Liver (tissue), 9 donors: Measurements from ENCODE around the gene EFHD2. TPM values are rescaled to one million over a fixed set of nuclear protein-coding genes. Genes with fewer than 3 reads are reported as not detected.

ENCODE experiments used
- DNase-seq: peaks from one replicate; pipeline ENCODE4 v3.0.0-alpha.2; 2017; ENCODE audit warnings: low spot score
- H3K27ac ChIP-seq, 2 donors: one replicate each; pipeline ENCODE4 v1.7.0; 2013; ENCODE audit warnings: inconsistent platforms in 2 of 2, low read length in 2 of 2, control low read depth in 1 of 2, low read depth in 1 of 2, mild to moderate bottlenecking in 1 of 2
- H3K27me3 ChIP-seq, 4 donors: one replicate each; pipeline versions ENCODE4 v1.6.1 to v1.7.0; 2013; ENCODE audit warnings: low read length in 3 of 4, inconsistent platforms in 1 of 4, mild to moderate bottlenecking in 1 of 4, moderate library complexity in 1 of 4; ENCODE audit not compliant: control insufficient read depth in 4 of 4, insufficient read depth in 4 of 4
- H3K36me3 ChIP-seq, 4 donors: one replicate each; pipeline versions ENCODE4 v1.6.1 to v1.7.0; 2013; ENCODE audit warnings: low read length in 3 of 4, mild to moderate bottlenecking in 3 of 4, low read depth in 1 of 4, moderate library complexity in 1 of 4; ENCODE audit not compliant: control insufficient read depth in 4 of 4, insufficient read depth in 3 of 4
- H3K4me1 ChIP-seq, 4 donors: one replicate each; pipeline versions ENCODE4 v1.6.1 to v1.7.0; 2013; ENCODE audit warnings: low read length in 3 of 4, mild to moderate bottlenecking in 3 of 4, moderate library complexity in 1 of 4; ENCODE audit not compliant: control insufficient read depth in 4 of 4, insufficient read depth in 4 of 4
- H3K4me3 ChIP-seq, 3 donors: one replicate each; pipeline versions ENCODE4 v1.6.1 to v1.7.0; 2013; ENCODE audit warnings: low read length in 3 of 3, control low read depth in 1 of 3, low read depth in 1 of 3, mild to moderate bottlenecking in 1 of 3
- H3K9ac ChIP-seq, 2 donors: one replicate each; pipeline ENCODE4 v1.7.0; 2013; ENCODE audit warnings: low read length in 2 of 2, mild to moderate bottlenecking in 2 of 2, moderate library complexity in 2 of 2, control low read depth in 1 of 2, low read depth in 1 of 2
- H3K9me3 ChIP-seq, 4 donors: one replicate each; pipeline versions ENCODE4 v1.6.1 to v1.7.0; 2013; ENCODE audit warnings: low read length in 3 of 4; ENCODE audit not compliant: control insufficient read depth in 4 of 4
- EGR1 ChIP-seq, 2 donors: IDR thresholded peaks; 2 replicates each; pipeline ENCODE4 v1.6.1; 2016 to 2018; ENCODE audit warnings: antibody characterized with exemption in 2 of 2, low read depth in 2 of 2
- FOXA1 ChIP-seq: IDR thresholded peaks from 2 replicates; pipeline ENCODE4 v1.6.1; 2016; ENCODE audit warnings: antibody characterized with exemption
- FOXA2 ChIP-seq: IDR thresholded peaks from 2 replicates; pipeline ENCODE4 v1.6.1; 2016; ENCODE audit warnings: antibody characterized with exemption
- GABPA ChIP-seq, 2 donors: IDR thresholded peaks in 1 of 2; conservative IDR thresholded peaks in 1 of 2; 2 replicates each; pipeline ENCODE4 v1.6.1; 2016; ENCODE audit warnings: antibody characterized with exemption in 2 of 2, mild to moderate bottlenecking in 1 of 2, moderate library complexity in 1 of 2
- HNF4A ChIP-seq, 2 donors: conservative IDR thresholded peaks; 2 replicates each; pipeline ENCODE4 v1.6.1; 2016; ENCODE audit warnings: antibody characterized with exemption in 2 of 2, mild to moderate bottlenecking in 2 of 2
- HNF4G ChIP-seq: IDR thresholded peaks from 2 replicates; pipeline ENCODE4 v1.6.1; 2016; ENCODE audit warnings: antibody characterized with exemption
- JUND ChIP-seq, 2 donors: IDR thresholded peaks; 2 replicates each; pipeline ENCODE4 v1.6.1; 2016; ENCODE audit warnings: antibody characterized with exemption in 2 of 2
- NR2F2 ChIP-seq: IDR thresholded peaks from 2 replicates; pipeline ENCODE4 v1.6.1; 2016; ENCODE audit warnings: antibody characterized with exemption
- RAD21 ChIP-seq, 2 donors: IDR thresholded peaks; 2 replicates each; pipeline ENCODE4 v1.6.1; 2016; ENCODE audit warnings: antibody characterized with exemption in 2 of 2, mild to moderate bottlenecking in 2 of 2
- RXRA ChIP-seq, 2 donors: IDR thresholded peaks; 2 replicates each; pipeline ENCODE4 v1.6.1; 2017 to 2018; ENCODE audit warnings: antibody characterized with exemption in 2 of 2, mild to moderate bottlenecking in 1 of 2
- SP1 ChIP-seq: IDR thresholded peaks from 2 replicates; pipeline ENCODE4 v1.6.1; 2018; ENCODE audit warnings: antibody characterized with exemption, mild to moderate bottlenecking
- TAF1 ChIP-seq: conservative IDR thresholded peaks from 2 replicates; pipeline ENCODE4 v1.6.1; 2016; ENCODE audit warnings: antibody characterized with exemption, mild to moderate bottlenecking
- YY1 ChIP-seq: IDR thresholded peaks from 2 replicates; pipeline ENCODE4 v1.6.1; 2016; ENCODE audit warnings: antibody characterized with exemption, mild to moderate bottlenecking
- WGBS: extraction: QIAGEN DNeasy Blood & Tissue Kit; methylation state at CpG from one replicate; pipeline ENCODE4 v1.1.7; 2013; 5-methylcytosine and 5-hydroxymethylcytosine counted together
- polyA plus RNA-seq, 2 donors: library from polyadenylated mRNA; stranded (reverse) in 1 of 2; unstranded in 1 of 2; fragments of 200-250 nt in 1 of 2; fragments of >200 nt in 1 of 2; fragmentation: Nextera tagmentation in 1 of 2; extraction: Ambion mirVana in 1 of 2; gene quantifications; one replicate each; pipeline versions ENCODE4 v1.2.1 to v1.2.3, GENCODE V29; 2013 to 2015
- total RNA-seq, 2 donors: library from RNA; depleted of rRNA; stranded (reverse); fragments of >200 nt; gene quantifications; one replicate each; pipeline ENCODE4 v1.2.3, GENCODE V29; 2014
- TF ChIP-seq, protein P1 (sequence below): IDR thresholded peaks from 2 replicates; pipeline ENCODE4 v1.6.1; 2016; ENCODE audit warnings: antibody characterized with exemption, mild to moderate bottlenecking
- TF ChIP-seq, protein P2 (sequence below): IDR thresholded peaks from 2 replicates; pipeline ENCODE4 v1.6.1; 2016; ENCODE audit warnings: antibody characterized with exemption
- TF ChIP-seq, protein P3 (sequence below): IDR thresholded peaks from 2 replicates; pipeline ENCODE4 v1.6.1; 2016; ENCODE audit warnings: antibody characterized with exemption
- TF ChIP-seq, protein P4 (sequence below): fragments of 150-350 bp; IDR thresholded peaks from 2 replicates; pipeline ENCODE4 v1.5.1; 2017; ENCODE audit warnings: improper control_type of control experiment, low read depth, low read length; ENCODE audit not compliant: missing input control
- TF ChIP-seq, protein P5 (sequence below): IDR thresholded peaks from 2 replicates; pipeline ENCODE4 v1.6.1; 2016; ENCODE audit warnings: antibody characterized with exemption
- donor health status: healthy.
- donor health status: healthy.
- donor health status: healthy.
- donor health status: healthy.
- donor health status: healthy.

The EFHD2 gene
- total and polyA plus RNA-seq, 4 donors = 7.4 to 23.0 (median 11.7) TPM

DNA sequence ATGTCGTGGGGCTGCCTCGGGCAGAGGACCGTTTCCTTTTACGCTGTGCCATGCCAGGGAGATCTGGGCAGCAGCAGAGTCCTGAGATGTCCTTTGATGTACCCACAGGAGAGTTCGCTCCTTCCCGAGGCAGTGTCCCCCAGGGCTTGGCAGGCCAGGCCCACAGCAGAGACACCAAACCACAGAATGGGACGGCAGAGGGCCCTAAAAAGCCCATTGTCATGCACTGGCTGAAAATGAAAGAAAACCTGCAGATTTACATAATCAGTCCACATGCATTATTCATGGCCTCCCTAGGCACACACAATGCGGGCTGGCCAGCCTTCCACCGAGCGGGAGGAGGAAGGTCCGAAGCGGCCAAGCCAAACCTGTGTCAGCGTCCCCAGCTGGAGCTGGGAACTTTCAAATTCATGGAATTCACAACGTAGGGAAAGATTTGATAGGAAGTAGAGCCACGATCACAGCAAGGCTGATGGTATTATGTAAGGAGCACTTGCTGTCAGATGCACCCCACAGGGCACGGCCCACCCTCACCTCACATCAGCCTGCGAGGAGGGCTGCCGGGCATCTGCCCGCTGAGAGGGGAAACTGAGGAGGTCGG lies 25.3 kb upstream of the EFHD2 start:
- WGBS = 74% methylated on average over 20 of the region's 20 CpGs
- no peaks in the 10 kb centered on the region for H3K27me3 ChIP-seq
- no peak overlapping the region for H3K9ac ChIP-seq
- no peaks in the 10 kb centered on the region for H3K36me3 ChIP-seq
- H3K27ac ChIP-seq = no peak overlapping the region
- H3K4me3 ChIP-seq = no peak overlapping the region
- H3K4me1 ChIP-seq = peaks cover 0 to 4% (median 0%) of the 10 kb centered on the region in 4 donors
- TF ChIP-seq, protein P1, sequence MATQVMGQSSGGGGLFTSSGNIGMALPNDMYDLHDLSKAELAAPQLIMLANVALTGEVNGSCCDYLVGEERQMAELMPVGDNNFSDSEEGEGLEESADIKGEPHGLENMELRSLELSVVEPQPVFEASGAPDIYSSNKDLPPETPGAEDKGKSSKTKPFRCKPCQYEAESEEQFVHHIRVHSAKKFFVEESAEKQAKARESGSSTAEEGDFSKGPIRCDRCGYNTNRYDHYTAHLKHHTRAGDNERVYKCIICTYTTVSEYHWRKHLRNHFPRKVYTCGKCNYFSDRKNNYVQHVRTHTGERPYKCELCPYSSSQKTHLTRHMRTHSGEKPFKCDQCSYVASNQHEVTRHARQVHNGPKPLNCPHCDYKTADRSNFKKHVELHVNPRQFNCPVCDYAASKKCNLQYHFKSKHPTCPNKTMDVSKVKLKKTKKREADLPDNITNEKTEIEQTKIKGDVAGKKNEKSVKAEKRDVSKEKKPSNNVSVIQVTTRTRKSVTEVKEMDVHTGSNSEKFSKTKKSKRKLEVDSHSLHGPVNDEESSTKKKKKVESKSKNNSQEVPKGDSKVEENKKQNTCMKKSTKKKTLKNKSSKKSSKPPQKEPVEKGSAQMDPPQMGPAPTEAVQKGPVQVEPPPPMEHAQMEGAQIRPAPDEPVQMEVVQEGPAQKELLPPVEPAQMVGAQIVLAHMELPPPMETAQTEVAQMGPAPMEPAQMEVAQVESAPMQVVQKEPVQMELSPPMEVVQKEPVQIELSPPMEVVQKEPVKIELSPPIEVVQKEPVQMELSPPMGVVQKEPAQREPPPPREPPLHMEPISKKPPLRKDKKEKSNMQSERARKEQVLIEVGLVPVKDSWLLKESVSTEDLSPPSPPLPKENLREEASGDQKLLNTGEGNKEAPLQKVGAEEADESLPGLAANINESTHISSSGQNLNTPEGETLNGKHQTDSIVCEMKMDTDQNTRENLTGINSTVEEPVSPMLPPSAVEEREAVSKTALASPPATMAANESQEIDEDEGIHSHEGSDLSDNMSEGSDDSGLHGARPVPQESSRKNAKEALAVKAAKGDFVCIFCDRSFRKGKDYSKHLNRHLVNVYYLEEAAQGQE = no peak
- TF ChIP-seq HNF4A (conservative IDR thresholded peaks at IDR 0.05) = no peak
- TF ChIP-seq YY1 = no peak
- TF ChIP-seq FOXA1 = no peak
- TF ChIP-seq FOXA2 = no peak
- TF ChIP-seq, protein P2, sequence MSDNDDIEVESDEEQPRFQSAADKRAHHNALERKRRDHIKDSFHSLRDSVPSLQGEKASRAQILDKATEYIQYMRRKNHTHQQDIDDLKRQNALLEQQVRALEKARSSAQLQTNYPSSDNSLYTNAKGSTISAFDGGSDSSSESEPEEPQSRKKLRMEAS = no peak
- TF ChIP-seq HNF4G = no peak
- TF ChIP-seq, protein P3, sequence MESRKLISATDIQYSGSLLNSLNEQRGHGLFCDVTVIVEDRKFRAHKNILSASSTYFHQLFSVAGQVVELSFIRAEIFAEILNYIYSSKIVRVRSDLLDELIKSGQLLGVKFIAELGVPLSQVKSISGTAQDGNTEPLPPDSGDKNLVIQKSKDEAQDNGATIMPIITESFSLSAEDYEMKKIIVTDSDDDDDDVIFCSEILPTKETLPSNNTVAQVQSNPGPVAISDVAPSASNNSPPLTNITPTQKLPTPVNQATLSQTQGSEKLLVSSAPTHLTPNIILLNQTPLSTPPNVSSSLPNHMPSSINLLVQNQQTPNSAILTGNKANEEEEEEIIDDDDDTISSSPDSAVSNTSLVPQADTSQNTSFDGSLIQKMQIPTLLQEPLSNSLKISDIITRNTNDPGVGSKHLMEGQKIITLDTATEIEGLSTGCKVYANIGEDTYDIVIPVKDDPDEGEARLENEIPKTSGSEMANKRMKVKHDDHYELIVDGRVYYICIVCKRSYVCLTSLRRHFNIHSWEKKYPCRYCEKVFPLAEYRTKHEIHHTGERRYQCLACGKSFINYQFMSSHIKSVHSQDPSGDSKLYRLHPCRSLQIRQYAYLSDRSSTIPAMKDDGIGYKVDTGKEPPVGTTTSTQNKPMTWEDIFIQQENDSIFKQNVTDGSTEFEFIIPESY = no peak
- no peak for TF ChIP-seq NR2F2
- TF ChIP-seq, protein P4, sequence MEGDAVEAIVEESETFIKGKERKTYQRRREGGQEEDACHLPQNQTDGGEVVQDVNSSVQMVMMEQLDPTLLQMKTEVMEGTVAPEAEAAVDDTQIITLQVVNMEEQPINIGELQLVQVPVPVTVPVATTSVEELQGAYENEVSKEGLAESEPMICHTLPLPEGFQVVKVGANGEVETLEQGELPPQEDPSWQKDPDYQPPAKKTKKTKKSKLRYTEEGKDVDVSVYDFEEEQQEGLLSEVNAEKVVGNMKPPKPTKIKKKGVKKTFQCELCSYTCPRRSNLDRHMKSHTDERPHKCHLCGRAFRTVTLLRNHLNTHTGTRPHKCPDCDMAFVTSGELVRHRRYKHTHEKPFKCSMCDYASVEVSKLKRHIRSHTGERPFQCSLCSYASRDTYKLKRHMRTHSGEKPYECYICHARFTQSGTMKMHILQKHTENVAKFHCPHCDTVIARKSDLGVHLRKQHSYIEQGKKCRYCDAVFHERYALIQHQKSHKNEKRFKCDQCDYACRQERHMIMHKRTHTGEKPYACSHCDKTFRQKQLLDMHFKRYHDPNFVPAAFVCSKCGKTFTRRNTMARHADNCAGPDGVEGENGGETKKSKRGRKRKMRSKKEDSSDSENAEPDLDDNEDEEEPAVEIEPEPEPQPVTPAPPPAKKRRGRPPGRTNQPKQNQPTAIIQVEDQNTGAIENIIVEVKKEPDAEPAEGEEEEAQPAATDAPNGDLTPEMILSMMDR = no peak
- no peak for TF ChIP-seq RAD21 (IDR thresholded peaks at IDR 0.05)
- no peak for TF ChIP-seq GABPA (IDR thresholded peaks at IDR 0.05 in 1 of 2, conservative IDR thresholded peaks at IDR 0.05 in 1 of 2)
- TF ChIP-seq, protein P5, sequence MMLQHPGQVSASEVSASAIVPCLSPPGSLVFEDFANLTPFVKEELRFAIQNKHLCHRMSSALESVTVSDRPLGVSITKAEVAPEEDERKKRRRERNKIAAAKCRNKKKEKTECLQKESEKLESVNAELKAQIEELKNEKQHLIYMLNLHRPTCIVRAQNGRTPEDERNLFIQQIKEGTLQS = no peak
- no peak for TF ChIP-seq SP1
- no peak for TF ChIP-seq JUND (IDR thresholded peaks at IDR 0.05)
- no peak for TF ChIP-seq EGR1 (IDR thresholded peaks at IDR 0.05; ENCODE audit: low read depth in 2 of 2)
- TF ChIP-seq RXRA (IDR thresholded peaks at IDR 0.05) = no peak
- TF ChIP-seq TAF1 = no peak
- no peak for DNase-seq
- no peaks in the 10 kb centered on the region for H3K9me3 ChIP-seq
